Gastrocnemius medialis (tissue), 4 donors: ENCODE results near the gene STK35. TPM values are rescaled to one million over a fixed set of nuclear protein-coding genes. Genes with fewer than 3 reads are reported as not detected.

Experiments used
- ATAC-seq, 2 donors: fragments of 150-250 bp; one replicate each; pipeline ENCODE4 v1.9.1; 2016
- DNase-seq, 2 donors: peaks; one replicate each; pipeline ENCODE4 v3.0.0-alpha.2; 2019
- H3K27ac ChIP-seq, 4 donors: fragments of 200-600 bp; sonication (generic); 1 replicate in 1 of 4; 2 replicates in 3 of 4; pipeline ENCODE4 v1.5.1; 2016 to 2018; ENCODE audit warnings: mild to moderate bottlenecking in 2 of 4, moderate library complexity in 1 of 4
- H3K27me3 ChIP-seq, 3 donors: fragments of 200-600 bp; sonication (generic) in 2 of 3; 1 replicate in 1 of 3; 2 replicates in 2 of 3; pipeline versions ENCODE4 v1.5.1 to v1.6.0; 2016 to 2019; ENCODE audit warnings: mild to moderate bottlenecking in 1 of 3, moderate library complexity in 1 of 3
- H3K36me3 ChIP-seq, 2 donors: fragments of 200-600 bp; sonication (generic) in 1 of 2; one replicate each; pipeline ENCODE4 v1.5.1; 2017 to 2018
- H3K4me1 ChIP-seq, 2 donors: fragments of 200-600 bp; sonication (generic) in 1 of 2; one replicate each; pipeline ENCODE4 v1.5.1; 2016 to 2017; ENCODE audit warnings: mild to moderate bottlenecking in 2 of 2
- H3K4me3 ChIP-seq, 4 donors: fragments of 200-600 bp; sonication (generic) in 3 of 4; 1 replicate in 1 of 4; 2 replicates in 3 of 4; pipeline ENCODE4 v1.5.1; 2016 to 2019; ENCODE audit warnings: mild to moderate bottlenecking in 2 of 4
- H3K9me3 ChIP-seq, 3 donors: fragments of 200-600 bp; sonication (generic) in 2 of 3; 1 replicate in 1 of 3; 2 replicates in 2 of 3; pipeline ENCODE4 v1.5.1; 2016 to 2019
- CTCF ChIP-seq, 5 experiments: fragments of 450-650 bp in 3 of 5; fragments of 200-600 bp in 2 of 5; sonication (generic) in 2 of 5; IDR thresholded peaks in 4 of 5; conservative IDR thresholded peaks in 1 of 5; 1 replicate in 4 of 5; 2 replicates in 1 of 5; pipeline ENCODE4 v1.5.1; 2016 to 2019; ENCODE audit warnings: antibody characterized with exemption in 5 of 5, mild to moderate bottlenecking in 3 of 5, moderate library complexity in 3 of 5
- POLR2A ChIP-seq, 2 donors: fragments of 450-650 bp; IDR thresholded peaks; one replicate each; pipeline ENCODE4 v1.6.1; 2017; ENCODE audit warnings: antibody characterized with exemption in 2 of 2, mild to moderate bottlenecking in 2 of 2, moderate library complexity in 2 of 2
- in situ Hi-C, 4 donors: fragments of 200-750 bp; cut with MboI; loops; one replicate each; pipeline versions ENCODE4 v1.15.0 to v1.8.0; 2017; ENCODE audit warnings: low sequenced_read_pairs in 4 of 4
- intact Hi-C: fragments of 100-400 bp; cut with DNase I; formaldehyde crosslinking; loops from one replicate; pipeline ENCODE4 v1.15.1; 2023; ENCODE audit warnings: low total_unique reads
- total RNA-seq, 4 donors: library from RNA; depleted of rRNA; stranded (reverse); fragments of >200 nt; gene quantifications; one replicate each; pipeline versions ENCODE4 v1.1.0 to v1.2.3, GENCODE V29; 2016

Gene STK35
- total RNA-seq, 4 donors from 2014 or later, result 2.9 to 9.1 (median 6.3) TPM

- H3K9me3 ChIP-seq, result no peaks in the 10 kb centered on the region
- ATAC-seq, result peak; percentile 97
- H3K4me3 ChIP-seq, result no peak overlapping the region
- peak; percentile 82 to 92 for DNase-seq
- intact Hi-C loops (loop anchor here (2.0 kb wide), 1 partner anchor 38 kb away; no protein-coding TSS in a partner anchor), in situ Hi-C loops (no loop called here)
- no peaks in the 10 kb centered on the region for H3K27me3 ChIP-seq
- peaks cover 39 to 51% of the 10 kb centered on the region in 2 donors for H3K4me1 ChIP-seq
- no peak for TF ChIP-seq CTCF (IDR thresholded peaks at IDR 0.05 in 4 of 5, conservative IDR thresholded peaks at IDR 0.05 in 1 of 5)
- TF ChIP-seq POLR2A (IDR thresholded peaks at IDR 0.05), result no peak
- peak overlapping the region; percentile 71 to 83 (median 77) for H3K27ac ChIP-seq
- peaks cover 0 to 14% of the 10 kb centered on the region in 2 donors for H3K36me3 ChIP-seq
Measured at GRCh38 chr20:2140561-2140960, 38.9 kb downstream of the STK35 start.

- H3K9me3 ChIP-seq, result no peaks in the 10 kb centered on the region
- ATAC-seq (no peak), DNase-seq (no peak)
- intact Hi-C loops (loop anchor here (2.0 kb wide), 1 partner anchor 39 kb away; no protein-coding TSS in a partner anchor), in situ Hi-C loops (no loop called here)
- peaks cover 0 to 14% of the 10 kb centered on the region in 2 donors for H3K36me3 ChIP-seq
- TF ChIP-seq CTCF (IDR thresholded peaks at IDR 0.05 in 4 of 5, conservative IDR thresholded peaks at IDR 0.05 in 1 of 5) (no peak), POLR2A (IDR thresholded peaks at IDR 0.05) (no peak)
- H3K4me1 ChIP-seq, result peaks cover 39 to 51% of the 10 kb centered on the region in 2 donors
- no peak overlapping the region for H3K4me3 ChIP-seq
- H3K27me3 ChIP-seq, result no peaks in the 10 kb centered on the region
- H3K27ac ChIP-seq, result peak overlapping the region; percentile 71 to 83 (median 77)
Measured at GRCh38 chr20:2141600-2142575, 40.3 kb downstream of the STK35 start.

- intact Hi-C loops, result no loop called here
- in situ Hi-C loops, result no loop called here
- no peak for ATAC-seq
- Histone ChIP-seq H3K9me3 (no peaks in the 10 kb centered on the region), H3K4me1 (peaks cover 39 to 51% of the 10 kb centered on the region in 2 donors), H3K36me3 (peaks cover 0 to 14% of the 10 kb centered on the region in 2 donors), H3K4me3 (no peak overlapping the region), H3K27ac (peak overlapping the region; percentile 71 to 83 (median 77)), H3K27me3 (no peaks in the 10 kb centered on the region)
- DNase-seq, result no peak
- TF ChIP-seq CTCF (IDR thresholded peaks at IDR 0.05 in 4 of 5, conservative IDR thresholded peaks at IDR 0.05 in 1 of 5), result no peak
- TF ChIP-seq POLR2A (IDR thresholded peaks at IDR 0.05), result no peak
Measured at GRCh38 chr20:2142649-2143048, 41.0 kb downstream of the STK35 start.

GRCh38 chr20:2143594-2143993, 42.0 kb downstream of the STK35 start:
- in situ Hi-C loops (no loop called here), intact Hi-C loops (no loop called here)
- H3K27ac ChIP-seq, result no peak overlapping the region

More at GRCh38 chr20:2143594-2143993, 42.0 kb downstream of the STK35 start:
- DNase-seq, result no peak
- TF ChIP-seq CTCF (IDR thresholded peaks at IDR 0.05 in 4 of 5, conservative IDR thresholded peaks at IDR 0.05 in 1 of 5), result no peak
- TF ChIP-seq POLR2A (IDR thresholded peaks at IDR 0.05), result no peak
- no peaks in the 10 kb centered on the region for H3K27me3 ChIP-seq
- no peak for ATAC-seq
- H3K9me3 ChIP-seq, result no peaks in the 10 kb centered on the region
- H3K4me1 ChIP-seq, result peaks cover 39 to 45% of the 10 kb centered on the region in 2 donors
- H3K4me3 ChIP-seq, result no peak overlapping the region
- H3K36me3 ChIP-seq, result peaks cover 0 to 14% of the 10 kb centered on the region in 2 donors
